Ishikawa (cell line): ENCODE measurements around the gene AK4.

Experiments used
- CEBPB ChIP-seq: IDR thresholded peaks from 2 replicates; pipeline ENCODE4 v1.6.1; 2012
- CREB1 ChIP-seq: IDR thresholded peaks from 2 replicates; pipeline ENCODE4 v1.6.1; 2012; ENCODE audit warnings: low read depth
- EGR1 ChIP-seq: IDR thresholded peaks from 2 replicates; pipeline ENCODE4 v1.6.1; 2012
- EP300 ChIP-seq: IDR thresholded peaks from 2 replicates; pipeline ENCODE4 v1.6.1; 2012; ENCODE audit warnings: borderline replicate concordance
- FOXM1 ChIP-seq: IDR thresholded peaks from 2 replicates; pipeline ENCODE4 v1.6.1; 2012; ENCODE audit warnings: low read depth, borderline replicate concordance
- NFIC ChIP-seq: IDR thresholded peaks from 2 replicates; pipeline ENCODE4 v1.6.1; 2012
- RAD21 ChIP-seq: IDR thresholded peaks from 2 replicates; pipeline ENCODE4 v1.6.1; 2012; ENCODE audit warnings: low read depth
- TAF1 ChIP-seq: IDR thresholded peaks from 2 replicates; pipeline ENCODE4 v1.6.1; 2012; ENCODE audit warnings: low read depth, mild to moderate bottlenecking
- TCF12 ChIP-seq: IDR thresholded peaks from 2 replicates; pipeline ENCODE4 v1.6.1; 2012; ENCODE audit warnings: low read depth
- YY1 ChIP-seq: IDR thresholded peaks from 2 replicates; pipeline ENCODE4 v1.6.1; 2012; ENCODE audit warnings: low read depth
- ZBTB7A ChIP-seq: IDR thresholded peaks from 2 replicates; pipeline ENCODE4 v1.6.1; 2012; ENCODE audit warnings: low read depth
- TF ChIP-seq, protein P1 (sequence below): IDR thresholded peaks from 2 replicates; pipeline ENCODE4 v1.6.1; 2012; ENCODE audit warnings: low read depth, mild to moderate bottlenecking
- TF ChIP-seq, protein P2 (sequence below): IDR thresholded peaks from 2 replicates; pipeline ENCODE4 v1.6.1; 2012
- TF ChIP-seq, protein P3 (sequence below): IDR thresholded peaks from 2 replicates; pipeline ENCODE4 v1.6.1; 2012

DNA sequence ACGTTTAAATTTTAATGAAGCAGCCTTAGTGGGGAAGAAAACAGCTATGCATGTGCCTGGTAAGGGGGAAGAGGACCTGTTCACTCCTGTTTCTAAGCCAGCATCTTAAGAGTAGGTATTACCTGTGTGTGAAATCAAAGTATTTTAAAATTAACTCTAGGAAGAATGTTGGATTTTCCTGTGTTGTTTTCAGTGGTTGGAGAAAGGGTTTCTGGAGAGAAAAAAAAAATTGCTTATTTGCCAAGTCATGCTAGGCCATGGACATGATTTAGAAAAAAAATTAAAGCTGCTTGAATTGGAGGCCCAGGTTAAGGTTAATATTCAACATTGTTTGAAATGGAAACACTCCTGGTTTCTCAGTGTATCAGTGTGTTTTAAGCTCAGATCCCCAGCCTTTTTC, 118.5 kb downstream of the AK4 start:
- TF ChIP-seq TAF1, result no peak
- TF ChIP-seq YY1, result no peak
- TF ChIP-seq EP300, result no peak
- TF ChIP-seq RAD21, result no peak
- TF ChIP-seq, protein P1, sequence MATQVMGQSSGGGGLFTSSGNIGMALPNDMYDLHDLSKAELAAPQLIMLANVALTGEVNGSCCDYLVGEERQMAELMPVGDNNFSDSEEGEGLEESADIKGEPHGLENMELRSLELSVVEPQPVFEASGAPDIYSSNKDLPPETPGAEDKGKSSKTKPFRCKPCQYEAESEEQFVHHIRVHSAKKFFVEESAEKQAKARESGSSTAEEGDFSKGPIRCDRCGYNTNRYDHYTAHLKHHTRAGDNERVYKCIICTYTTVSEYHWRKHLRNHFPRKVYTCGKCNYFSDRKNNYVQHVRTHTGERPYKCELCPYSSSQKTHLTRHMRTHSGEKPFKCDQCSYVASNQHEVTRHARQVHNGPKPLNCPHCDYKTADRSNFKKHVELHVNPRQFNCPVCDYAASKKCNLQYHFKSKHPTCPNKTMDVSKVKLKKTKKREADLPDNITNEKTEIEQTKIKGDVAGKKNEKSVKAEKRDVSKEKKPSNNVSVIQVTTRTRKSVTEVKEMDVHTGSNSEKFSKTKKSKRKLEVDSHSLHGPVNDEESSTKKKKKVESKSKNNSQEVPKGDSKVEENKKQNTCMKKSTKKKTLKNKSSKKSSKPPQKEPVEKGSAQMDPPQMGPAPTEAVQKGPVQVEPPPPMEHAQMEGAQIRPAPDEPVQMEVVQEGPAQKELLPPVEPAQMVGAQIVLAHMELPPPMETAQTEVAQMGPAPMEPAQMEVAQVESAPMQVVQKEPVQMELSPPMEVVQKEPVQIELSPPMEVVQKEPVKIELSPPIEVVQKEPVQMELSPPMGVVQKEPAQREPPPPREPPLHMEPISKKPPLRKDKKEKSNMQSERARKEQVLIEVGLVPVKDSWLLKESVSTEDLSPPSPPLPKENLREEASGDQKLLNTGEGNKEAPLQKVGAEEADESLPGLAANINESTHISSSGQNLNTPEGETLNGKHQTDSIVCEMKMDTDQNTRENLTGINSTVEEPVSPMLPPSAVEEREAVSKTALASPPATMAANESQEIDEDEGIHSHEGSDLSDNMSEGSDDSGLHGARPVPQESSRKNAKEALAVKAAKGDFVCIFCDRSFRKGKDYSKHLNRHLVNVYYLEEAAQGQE, result no peak
- no peak for TF ChIP-seq NFIC
- TF ChIP-seq CEBPB, result no peak
- TF ChIP-seq, protein P2, sequence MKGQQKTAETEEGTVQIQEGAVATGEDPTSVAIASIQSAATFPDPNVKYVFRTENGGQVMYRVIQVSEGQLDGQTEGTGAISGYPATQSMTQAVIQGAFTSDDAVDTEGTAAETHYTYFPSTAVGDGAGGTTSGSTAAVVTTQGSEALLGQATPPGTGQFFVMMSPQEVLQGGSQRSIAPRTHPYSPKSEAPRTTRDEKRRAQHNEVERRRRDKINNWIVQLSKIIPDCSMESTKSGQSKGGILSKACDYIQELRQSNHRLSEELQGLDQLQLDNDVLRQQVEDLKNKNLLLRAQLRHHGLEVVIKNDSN, result no peak
- TF ChIP-seq CREB1, result no peak
- TF ChIP-seq ZBTB7A, result no peak
- no peak for TF ChIP-seq EGR1
- no peak for TF ChIP-seq FOXM1
- TF ChIP-seq, protein P3, sequence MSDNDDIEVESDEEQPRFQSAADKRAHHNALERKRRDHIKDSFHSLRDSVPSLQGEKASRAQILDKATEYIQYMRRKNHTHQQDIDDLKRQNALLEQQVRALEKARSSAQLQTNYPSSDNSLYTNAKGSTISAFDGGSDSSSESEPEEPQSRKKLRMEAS, result no peak
- no peak for TF ChIP-seq TCF12
